GM18867 (cell line): ENCODE data around the gene CPZ.

Source experiments
- ATAC-seq: cut with Tn5 transposase; IDR thresholded peaks from one replicate; pipeline ENCODE4 v1.9.1; 2021; ENCODE audit warnings: mild to moderate bottlenecking, moderate library complexity; ENCODE audit not compliant: unreplicated experiment

Gene CPZ

GRCh38 chr4:8592366-8593263 lies at the start of gene CPZ:
TSS of gene CPZ (plus strand) at chr4:8592765. CDS start at chr4:8592834, 69 bp downstream.
- no peak for ATAC-seq

DNA sequence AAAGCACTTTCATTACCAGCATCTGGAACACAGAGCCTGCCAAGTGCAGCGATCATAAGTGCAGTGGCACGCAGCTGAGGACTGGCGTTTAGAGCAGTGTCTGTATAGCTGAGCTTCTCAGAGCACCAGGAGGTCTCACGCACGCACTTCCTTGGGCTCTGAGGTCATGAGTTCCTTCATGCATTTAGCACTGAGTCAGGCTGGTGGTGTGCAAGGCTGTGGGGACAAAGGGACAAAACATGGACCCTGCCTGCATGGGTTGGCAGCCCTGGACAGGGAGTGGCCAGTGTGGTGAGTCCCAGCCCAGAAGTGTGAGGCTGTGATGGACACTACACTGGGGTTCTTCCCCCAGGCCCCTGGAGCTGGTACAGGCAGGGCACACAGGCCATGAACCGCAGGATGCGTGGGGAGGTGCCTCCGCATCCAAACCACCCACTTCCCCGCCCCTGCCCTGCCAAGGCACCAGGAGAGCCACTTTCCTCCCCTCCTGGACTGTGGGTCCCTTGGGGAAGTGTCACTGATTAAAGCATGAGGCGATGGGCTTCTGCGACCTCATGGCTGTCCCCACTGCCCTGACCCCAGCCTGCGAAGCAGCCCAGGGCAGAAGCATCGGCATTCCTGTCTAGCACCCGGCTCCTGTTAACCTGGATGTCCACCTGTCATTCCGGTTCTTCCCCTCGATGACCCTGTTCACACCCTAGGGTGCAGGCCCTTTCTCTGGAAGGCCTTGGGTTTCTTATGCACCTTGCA lies 49.6 kb upstream of the CPZ start:
- no peak for ATAC-seq

GRCh38 chr4:8543623-8544022 lies 48.9 kb upstream of the CPZ start:
- ATAC-seq, result no peak

DNA sequence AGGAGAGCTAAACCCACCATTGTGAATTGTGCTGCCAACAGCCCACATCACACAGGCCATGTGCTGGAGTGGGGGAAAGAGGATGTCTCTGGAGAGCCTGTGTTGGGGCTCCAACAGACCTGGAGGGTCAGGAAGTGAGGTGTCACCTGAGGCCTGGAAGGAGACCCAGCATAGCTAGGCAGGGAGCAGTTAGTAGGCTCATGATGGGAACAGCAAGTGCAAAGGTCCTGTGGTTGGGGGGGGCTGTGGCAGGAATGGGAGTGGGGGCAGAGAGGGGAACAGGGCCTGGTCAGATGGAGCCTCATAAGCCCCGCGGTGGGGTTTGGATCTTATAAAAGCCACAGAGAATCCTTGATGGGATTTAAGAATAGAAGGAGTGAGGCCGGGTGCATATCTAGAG lies 48.3 kb upstream of the CPZ start:
- ATAC-seq, result no peak

- no peak for ATAC-seq
Measured at GRCh38 chr4:8544741-8545438, 47.7 kb upstream of the CPZ start.

DNA sequence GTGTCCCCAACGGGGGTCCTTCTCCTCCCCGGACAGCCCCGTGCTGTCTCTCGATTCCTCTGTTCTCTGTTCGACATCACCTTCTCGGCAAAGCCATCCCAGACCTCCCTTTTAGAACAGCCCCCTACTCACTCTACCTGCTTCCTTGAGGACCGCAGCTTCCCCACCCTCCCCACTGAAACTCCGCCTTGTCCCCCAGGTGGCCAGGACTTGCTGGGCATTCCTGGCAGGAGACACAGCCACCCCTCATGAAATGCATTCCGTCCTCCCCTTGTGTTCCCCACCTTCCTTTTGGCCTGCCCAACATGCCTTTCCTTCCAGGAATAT lies 47.2 kb upstream of the CPZ start:
- ATAC-seq, result no peak

DNA sequence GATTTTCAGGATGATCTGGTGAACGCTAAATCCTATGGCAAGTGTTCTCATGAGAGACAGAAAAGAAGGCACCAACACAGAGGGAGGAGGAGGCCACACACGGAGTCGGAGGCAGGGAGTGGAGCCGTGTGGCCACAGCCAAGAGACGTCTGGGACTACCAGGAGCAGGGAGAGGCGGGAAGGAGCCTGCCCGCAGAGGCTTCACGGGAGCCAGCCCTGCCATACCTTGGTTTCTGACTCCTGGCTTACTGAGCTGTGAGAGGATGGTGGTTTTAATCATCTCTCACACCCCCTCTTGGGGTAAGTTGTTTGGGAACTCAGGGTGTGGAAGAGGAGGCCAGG lies 45.8 kb upstream of the CPZ start:
- ATAC-seq, result no peak

- no peak for ATAC-seq
Measured at GRCh38 chr4:8547108-8547911, 45.3 kb upstream of the CPZ start.

DNA sequence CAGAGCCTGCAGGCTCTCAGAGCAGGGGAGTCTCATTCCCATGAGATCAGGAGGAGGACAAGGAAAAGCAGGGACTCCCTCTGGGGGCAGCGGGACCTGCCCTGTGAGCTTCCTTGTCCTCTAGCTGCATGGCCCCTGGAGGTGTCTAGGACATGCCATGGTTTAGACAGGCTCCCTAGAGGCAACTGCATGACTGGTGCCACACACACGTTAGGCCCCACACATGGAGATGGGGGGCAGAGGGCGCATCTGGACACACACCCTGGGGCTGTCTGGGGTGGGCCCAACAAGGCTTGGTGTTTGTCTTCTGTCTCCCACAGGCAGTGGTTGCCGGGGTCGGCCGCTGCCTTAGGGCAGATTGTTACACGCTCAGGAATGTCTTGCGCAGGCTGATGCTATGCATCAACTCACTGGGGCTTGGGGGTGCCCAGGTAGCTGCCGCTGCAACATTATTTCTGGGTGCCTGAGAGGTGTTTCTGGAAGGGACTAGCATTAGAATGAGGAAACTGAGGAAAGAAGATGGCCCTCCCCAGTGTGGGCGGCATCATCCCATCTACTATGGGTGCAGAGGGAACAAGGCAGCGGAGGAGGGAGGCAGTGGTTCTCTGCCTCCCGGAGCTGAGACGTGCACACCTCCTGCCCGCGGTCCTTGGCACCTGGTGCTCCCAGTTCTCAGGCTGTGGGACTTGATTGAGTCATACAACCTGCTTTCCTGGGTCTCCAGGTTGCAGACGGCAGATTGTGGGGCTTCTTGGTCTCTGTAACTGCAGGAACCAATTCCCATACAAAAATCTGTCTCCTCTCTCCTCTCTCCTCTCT lies 44.4 kb upstream of the CPZ start:
- ATAC-seq, result no peak

GRCh38 chr4:8548731-8549351 lies 43.7 kb upstream of the CPZ start:
- no peak for ATAC-seq

GRCh38 chr4:8549352-8549931 lies 43.1 kb upstream of the CPZ start:
- no peak for ATAC-seq

- no peak for ATAC-seq
Measured at GRCh38 chr4:8550691-8551090, 41.9 kb upstream of the CPZ start.

DNA sequence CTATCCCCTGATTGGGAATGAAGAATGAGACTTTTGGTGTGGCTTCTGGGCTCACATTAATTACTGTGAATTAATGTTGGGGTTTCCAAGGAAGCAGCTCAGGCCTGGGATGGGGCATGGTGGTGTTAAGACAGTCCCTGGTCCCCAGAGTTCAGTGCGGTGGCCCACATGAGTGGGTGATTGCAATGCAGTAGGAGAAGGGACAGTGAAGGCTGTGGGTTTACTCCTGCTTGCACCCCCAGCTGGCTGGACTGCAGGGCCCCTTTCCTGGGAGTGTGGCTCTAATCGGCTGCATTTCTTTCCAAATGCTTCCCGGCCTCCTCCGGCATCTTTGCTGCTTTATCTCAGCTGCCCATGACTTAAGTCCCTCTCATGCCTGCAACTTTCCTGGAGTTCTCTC lies 40.5 kb upstream of the CPZ start:
- no peak for ATAC-seq

- ATAC-seq, result no peak
Measured at GRCh38 chr4:8552581-8553205, 39.9 kb upstream of the CPZ start.

- ATAC-seq, result no peak
Measured at GRCh38 chr4:8553216-8553615, 39.3 kb upstream of the CPZ start.

DNA sequence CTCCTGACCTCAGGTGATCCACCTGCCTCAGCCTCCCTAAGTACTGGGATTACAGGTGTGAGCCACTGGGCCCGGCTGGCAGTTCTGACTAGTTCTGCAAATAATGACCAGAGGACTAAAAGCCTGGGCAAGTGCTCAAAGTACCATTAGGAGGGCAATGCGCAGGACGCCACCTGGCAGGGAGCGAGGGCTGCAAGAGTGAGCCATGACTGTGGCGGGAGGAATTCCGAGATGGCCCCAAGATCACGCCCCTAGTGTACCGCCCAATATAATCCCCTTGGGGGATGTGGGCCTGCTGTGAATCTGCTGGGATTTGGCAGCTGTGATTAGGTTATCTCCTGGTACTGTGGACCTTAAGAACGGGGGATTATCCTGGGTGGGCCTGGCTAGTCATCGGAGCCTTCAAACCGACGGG lies 38.6 kb upstream of the CPZ start:
- ATAC-seq, result no peak

- ATAC-seq, result no peak
Measured at GRCh38 chr4:8554555-8555100, 37.9 kb upstream of the CPZ start.

DNA sequence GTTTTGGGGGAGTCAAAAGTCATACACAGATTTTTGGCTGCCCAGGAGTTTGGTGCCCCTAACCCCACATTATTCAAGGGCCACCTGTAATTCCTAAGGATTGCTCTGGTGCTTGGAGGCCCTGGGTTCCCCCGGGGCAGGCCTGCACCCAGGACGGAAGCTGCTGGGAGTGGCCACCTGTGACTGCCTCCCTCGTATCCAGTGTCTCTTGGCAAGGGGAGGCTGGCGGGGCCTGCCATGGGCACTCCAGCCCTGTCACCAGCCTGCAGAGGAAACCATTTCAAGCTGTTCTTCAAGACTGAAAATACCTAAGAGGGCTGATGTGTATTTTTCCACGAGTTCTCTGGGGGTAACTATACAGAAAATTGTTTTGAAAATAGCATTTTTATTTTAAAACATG lies 36.8 kb upstream of the CPZ start:
- no peak for ATAC-seq
